ENCODE data around the gene ABCC4. TPM values are rescaled to one million over a fixed set of nuclear protein-coding genes. Genes with fewer than 3 reads are reported as not detected.

Gene ABCC4
- total and polyA plus RNA-seq, 2 of the 13 experiments (the other 11 are each of a cell fraction or from before 2014, with no cell fraction given): 4.2 to 11.3 TPM

DNA sequence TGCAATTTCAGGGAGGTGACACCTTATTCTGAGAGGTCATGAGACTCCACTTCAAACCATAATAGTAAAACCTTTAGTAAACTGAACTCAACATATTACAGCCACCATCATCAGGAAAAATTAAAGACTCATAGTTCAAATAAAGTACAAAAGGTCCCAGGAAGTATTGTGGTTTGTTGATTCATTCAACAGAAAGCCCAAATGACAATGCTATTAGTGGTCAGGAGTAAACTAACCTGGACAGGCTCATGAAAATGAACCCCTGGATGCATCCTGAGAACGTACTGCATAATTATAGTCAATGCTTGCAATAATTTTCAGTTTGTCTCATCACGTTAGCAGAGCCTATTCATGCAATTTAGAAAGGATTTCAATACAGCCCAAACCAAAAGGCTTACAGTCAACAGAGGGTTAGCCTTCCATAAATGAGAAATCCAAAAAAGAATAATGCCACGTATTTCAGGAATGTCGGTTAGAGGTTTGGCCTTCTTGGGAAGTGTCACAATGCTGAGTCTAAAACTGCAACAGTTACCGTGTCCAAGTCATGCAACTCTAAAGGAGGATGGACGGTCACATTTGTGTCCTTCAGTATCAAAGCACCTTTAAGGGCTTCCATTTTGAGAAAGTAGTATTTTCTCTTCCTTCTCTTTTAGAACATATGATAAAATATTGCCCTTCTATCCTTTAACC lies 280.8 kb downstream of the ABCC4 start:
- TF ChIP-seq ZNF883 (CRISPR knock-in tag; IDR thresholded peaks at IDR 0.05; ENCODE audit: not compliant biosample characterization) (no peak), ZNF775 (CRISPR knock-in tag; IDR thresholded peaks at IDR 0.05; ENCODE audit: borderline replicate concordance) (no peak), ZFP1 (CRISPR knock-in tag; IDR thresholded peaks at IDR 0.05) (no peak)
- TF ChIP-seq, protein P1, sequence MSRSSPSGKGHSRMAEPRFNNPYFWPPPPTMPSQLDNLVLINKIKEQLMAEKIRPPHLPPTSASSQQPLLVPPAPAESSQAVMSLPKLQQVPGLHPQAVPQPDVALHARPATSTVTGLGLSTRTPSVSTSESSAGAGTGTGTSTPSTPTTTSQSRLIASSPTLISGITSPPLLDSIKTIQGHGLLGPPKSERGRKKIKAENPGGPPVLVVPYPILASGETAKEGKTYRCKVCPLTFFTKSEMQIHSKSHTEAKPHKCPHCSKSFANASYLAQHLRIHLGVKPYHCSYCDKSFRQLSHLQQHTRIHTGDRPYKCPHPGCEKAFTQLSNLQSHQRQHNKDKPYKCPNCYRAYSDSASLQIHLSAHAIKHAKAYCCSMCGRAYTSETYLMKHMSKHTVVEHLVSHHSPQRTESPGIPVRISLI (CRISPR knock-in tag; IDR thresholded peaks at IDR 0.05; ENCODE audit: borderline replicate concordance): no peak
- in situ Hi-C loops (cut with HindIII; ENCODE audit: extremely low pct_ligation_motif_present, low pct_unique_long_range_greater_than_20kb): loop anchor here (25.0 kb wide), 1 partner anchor 392 kb away; no protein-coding TSS in a partner anchor
- H3K4me3 ChIP-seq (replicated peaks in 1 of 3; ENCODE audit: insufficient read depth in 1 of 3, low read depth in 2 of 3, low read length in 3 of 3): no peak overlapping the region
- ChIA-PET POLR2A (no interaction called here), CTCF (ENCODE audit: low intra/inter-chr PET ratio, low total read pairs) (no interaction called here)
- H3K79me2 ChIP-seq (ENCODE audit: insufficient read depth, low read length): no peaks in the 10 kb centered on the region
- intact Hi-C loops (cut with micrococcal nuclease; ENCODE audit: unreplicated experiment): no loop called here
- ATAC-seq (no peak), FAIRE-seq (no peak), DNase-seq (ENCODE audit: low spot score) (no peak)
- no peaks in the 10 kb centered on the region for H4K20me1 ChIP-seq (ENCODE audit: insufficient read depth, low read length)
- no peak overlapping the region for H3K9ac ChIP-seq (ENCODE audit: insufficient read depth, low read depth, low read length)
- H3K36me3 ChIP-seq (replicated peaks in 1 of 2; ENCODE audit: control insufficient read depth in 1 of 2, insufficient read depth in 2 of 2, low read length in 2 of 2): no peaks in the 10 kb centered on the region
- no peaks in the 10 kb centered on the region for H3K27me3 ChIP-seq (ENCODE audit: control insufficient read depth in 1 of 2, insufficient read depth in 2 of 2, low read length in 2 of 2)
- WGBS (ENCODE audit: low lambda C conversion rate): 94% methylated on average over 6 of the region's 6 CpGs
- no peaks in the 10 kb centered on the region for H3K4me1 ChIP-seq (ENCODE audit: insufficient read depth, low read length)
- H2AFZ ChIP-seq (ENCODE audit: low read length): no peak overlapping the region
- no TSS peak for BruUV-seq (replicated peaks)
- H3K27ac ChIP-seq (ENCODE audit: extremely low read length, insufficient read depth, low read length): no peak overlapping the region
- no peaks in the 10 kb centered on the region for H3K9me3 ChIP-seq (ENCODE audit: low read length)
- no peak overlapping the region for H3K4me2 ChIP-seq (ENCODE audit: low read depth, low read length)

DNA sequence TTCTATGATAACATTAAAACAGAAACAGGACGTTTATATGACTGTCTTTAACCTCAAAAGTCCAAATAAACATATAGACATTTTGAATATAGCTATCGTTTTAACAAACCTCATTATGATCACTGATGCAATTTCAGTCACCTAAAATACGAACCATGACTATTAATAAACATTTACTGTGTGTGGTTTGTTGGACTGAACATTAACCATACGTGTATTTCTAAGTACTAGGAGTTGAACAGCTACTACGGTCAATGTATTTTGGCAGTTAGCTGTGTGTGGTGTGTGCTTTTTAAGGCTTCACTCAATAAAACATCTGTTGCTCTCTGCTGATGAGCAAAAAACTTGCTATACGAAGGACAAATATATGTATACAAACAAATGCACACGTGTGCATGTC lies 281.4 kb downstream of the ABCC4 start:
- Histone ChIP-seq H3K9ac (ENCODE audit: insufficient read depth, low read depth, low read length) (no peak overlapping the region), H3K27me3 (ENCODE audit: control insufficient read depth in 1 of 2, insufficient read depth in 2 of 2, low read length in 2 of 2) (no peaks in the 10 kb centered on the region), H3K36me3 (replicated peaks in 1 of 2; ENCODE audit: control insufficient read depth in 1 of 2, insufficient read depth in 2 of 2, low read length in 2 of 2) (no peaks in the 10 kb centered on the region), H2AFZ (ENCODE audit: low read length) (no peak overlapping the region), H3K4me2 (ENCODE audit: low read depth, low read length) (no peak overlapping the region), H3K79me2 (ENCODE audit: insufficient read depth, low read length) (no peaks in the 10 kb centered on the region), H3K4me1 (ENCODE audit: insufficient read depth, low read length) (no peaks in the 10 kb centered on the region), H3K9me3 (ENCODE audit: low read length) (no peaks in the 10 kb centered on the region), H3K27ac (ENCODE audit: extremely low read length, insufficient read depth, low read length) (no peak overlapping the region), H4K20me1 (ENCODE audit: insufficient read depth, low read length) (no peaks in the 10 kb centered on the region), H3K4me3 (replicated peaks in 1 of 3; ENCODE audit: insufficient read depth in 1 of 3, low read depth in 2 of 3, low read length in 3 of 3) (no peak overlapping the region)
- POLR2A ChIA-PET: no interaction called here
- intact Hi-C loops (cut with micrococcal nuclease; ENCODE audit: unreplicated experiment): no loop called here
- no peak for FAIRE-seq
- 80% methylated on average over 7 of the region's 7 CpGs for WGBS (ENCODE audit: low lambda C conversion rate)
- ATAC-seq: no peak
- CTCF ChIA-PET (ENCODE audit: low intra/inter-chr PET ratio, low total read pairs): no interaction called here
- TF ChIP-seq ZNF224 (CRISPR knock-in tag; IDR thresholded peaks at IDR 0.05) (no peak), PAF1 (CRISPR knock-in tag; IDR thresholded peaks at IDR 0.05) (no peak), MAZ (IDR thresholded peaks at IDR 0.05; ENCODE audit: borderline replicate concordance, low read depth, low read length) (no peak), MAZ (CRISPR knock-in tag; IDR thresholded peaks at IDR 0.05; ENCODE audit: low read depth) (no peak), CENPT (CRISPR knock-in tag; IDR thresholded peaks at IDR 0.05; ENCODE audit: low read depth) (no peak), MED8 (CRISPR knock-in tag; IDR thresholded peaks at IDR 0.05; ENCODE audit: insufficient replicate concordance) (no peak)
- TF ChIP-seq, protein P2, sequence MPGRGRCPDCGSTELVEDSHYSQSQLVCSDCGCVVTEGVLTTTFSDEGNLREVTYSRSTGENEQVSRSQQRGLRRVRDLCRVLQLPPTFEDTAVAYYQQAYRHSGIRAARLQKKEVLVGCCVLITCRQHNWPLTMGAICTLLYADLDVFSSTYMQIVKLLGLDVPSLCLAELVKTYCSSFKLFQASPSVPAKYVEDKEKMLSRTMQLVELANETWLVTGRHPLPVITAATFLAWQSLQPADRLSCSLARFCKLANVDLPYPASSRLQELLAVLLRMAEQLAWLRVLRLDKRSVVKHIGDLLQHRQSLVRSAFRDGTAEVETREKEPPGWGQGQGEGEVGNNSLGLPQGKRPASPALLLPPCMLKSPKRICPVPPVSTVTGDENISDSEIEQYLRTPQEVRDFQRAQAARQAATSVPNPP (CRISPR knock-in tag; IDR thresholded peaks at IDR 0.05): no peak
- BruUV-seq (replicated peaks): no TSS peak
- DNase-seq (ENCODE audit: low spot score): no peak
- in situ Hi-C loops (cut with HindIII; ENCODE audit: extremely low pct_ligation_motif_present, low pct_unique_long_range_greater_than_20kb): loop anchor here (25.0 kb wide), 1 partner anchor 392 kb away; no protein-coding TSS in a partner anchor

All from HepG2 (cell line).